ENCODE data around the gene CDK3.
"Not testable (repeated sequence)": the region's sequence is repeated elsewhere in the genome, so short reads cannot be mapped to it uniquely, and the experiment has no call there.

The CDK3 gene

DNA sequence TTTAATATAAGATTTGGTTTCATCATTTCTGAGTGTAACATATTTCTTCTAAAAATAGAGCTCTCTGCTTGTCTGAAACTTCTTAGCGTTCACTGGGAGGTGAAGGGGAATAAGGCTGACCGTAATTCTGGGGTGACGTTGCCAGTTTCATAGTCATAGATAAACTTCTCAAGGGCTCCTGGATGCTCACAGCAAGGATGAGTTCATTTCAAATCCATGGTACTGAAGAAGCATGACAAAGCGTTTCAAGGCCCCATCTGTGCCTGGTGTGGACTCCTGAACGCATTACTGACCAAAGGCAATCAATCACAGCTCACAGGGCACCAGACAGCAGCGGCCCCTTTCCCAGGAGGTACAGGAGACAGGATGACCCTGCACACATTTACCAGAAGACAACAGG, 38.5 kb downstream of the CDK3 start:
- no peak for DNase-seq (ENCODE audit: low read depth in 2 of 2)

DNA sequence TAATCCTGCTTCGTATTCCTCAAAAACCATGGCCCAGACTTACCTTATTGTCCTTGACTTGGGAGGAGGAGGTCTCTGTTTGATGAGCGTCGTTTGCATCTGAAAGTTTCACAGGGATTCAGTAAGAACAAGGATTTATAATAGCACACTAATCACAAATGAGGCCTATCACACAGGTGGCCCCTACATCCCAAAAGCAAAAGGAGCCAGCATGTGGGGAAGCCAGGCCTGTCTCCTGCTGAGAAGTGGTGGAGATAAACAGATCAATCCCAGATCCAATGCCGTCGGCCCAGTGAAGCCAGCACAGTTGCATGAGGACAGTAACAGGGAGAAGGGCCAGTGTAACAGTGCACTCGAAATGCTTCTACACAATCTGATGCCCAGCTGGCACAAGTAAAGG, 39.7 kb downstream of the CDK3 start:
- no peak for DNase-seq (ENCODE audit: low read depth in 2 of 2)

GRCh38 chr17:76042868-76043267, 42.2 kb downstream of the CDK3 start:
- not testable (repeated sequence) for DNase-seq (ENCODE audit: low read depth in 2 of 2)

DNA sequence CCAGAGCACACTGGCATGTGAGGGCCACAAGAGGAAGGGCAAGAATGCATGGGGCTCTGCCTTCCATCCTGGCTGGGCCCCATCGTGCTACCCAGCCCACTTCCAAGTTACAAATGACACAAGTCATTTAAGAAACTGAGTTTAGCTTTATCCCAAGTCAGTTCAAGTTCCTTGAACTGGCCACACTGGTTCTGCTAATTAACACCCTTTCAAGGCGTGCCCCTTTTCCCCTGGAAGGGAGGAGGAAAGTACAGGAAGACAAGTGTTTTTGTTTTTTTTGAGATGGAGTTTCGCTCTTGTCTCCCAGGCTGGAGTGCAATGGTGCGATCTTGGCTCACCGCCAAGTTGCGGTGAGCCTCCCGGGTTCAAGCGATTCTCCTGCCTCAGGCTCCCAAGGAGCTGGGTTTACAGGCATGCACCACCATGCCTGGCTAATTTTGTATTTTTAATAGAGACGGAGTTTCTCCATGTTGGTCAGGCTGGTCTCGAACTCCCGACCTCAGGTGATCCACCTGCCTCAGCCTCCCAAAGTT, 43.9 kb downstream of the CDK3 start:
- not testable (repeated sequence) for DNase-seq (ENCODE audit: low read depth in 2 of 2)

DNA sequence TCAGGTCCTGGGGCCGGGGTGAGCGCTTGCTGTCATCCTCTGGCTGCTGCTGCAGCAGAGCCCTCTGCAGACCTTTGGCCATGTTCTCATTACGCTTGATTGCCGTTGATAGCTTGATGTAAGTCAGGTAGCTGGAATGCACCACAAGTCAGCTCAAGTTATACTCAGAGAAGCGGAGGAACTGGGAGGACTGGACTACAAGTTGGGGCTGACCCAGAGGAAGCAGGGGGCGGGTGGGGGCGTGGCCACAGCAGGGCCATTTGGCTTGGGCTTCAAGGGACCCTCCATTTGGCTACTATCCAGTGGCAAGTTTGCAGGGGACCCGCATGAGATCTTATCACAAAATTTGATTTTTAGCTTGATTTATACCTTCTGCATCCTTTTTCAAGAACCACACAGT, 45.4 kb downstream of the CDK3 start:
- no peak for DNase-seq (ENCODE audit: low read depth in 2 of 2)

DNA sequence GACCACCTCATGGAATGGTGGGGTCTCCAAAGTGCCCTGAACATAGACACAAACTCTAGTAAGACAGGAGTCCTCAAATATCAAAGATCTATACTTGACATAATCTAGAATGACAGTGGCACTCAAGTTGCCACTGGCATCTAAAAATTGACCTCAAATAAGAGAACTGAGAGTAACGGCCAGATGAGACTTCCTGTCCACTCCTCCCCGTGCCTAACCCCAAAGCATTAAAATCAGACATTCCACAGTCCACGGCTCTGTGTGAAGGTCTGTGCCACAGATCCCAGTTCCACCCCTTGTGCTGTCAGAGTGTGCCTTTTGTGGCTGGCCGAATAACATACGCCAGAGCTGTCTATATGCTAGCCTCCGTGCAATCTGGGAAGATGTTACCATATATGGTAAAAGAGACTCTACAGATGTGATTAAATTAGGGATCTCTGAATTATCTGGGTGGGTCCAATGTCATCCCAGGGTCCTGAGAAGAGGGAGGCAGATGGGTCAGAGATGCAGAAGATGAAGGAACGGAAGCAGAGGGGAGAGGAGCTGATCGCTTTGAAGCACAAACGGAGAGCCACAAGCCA, 47.5 kb downstream of the CDK3 start:
- no peak for DNase-seq (ENCODE audit: low read depth in 2 of 2)

DNA sequence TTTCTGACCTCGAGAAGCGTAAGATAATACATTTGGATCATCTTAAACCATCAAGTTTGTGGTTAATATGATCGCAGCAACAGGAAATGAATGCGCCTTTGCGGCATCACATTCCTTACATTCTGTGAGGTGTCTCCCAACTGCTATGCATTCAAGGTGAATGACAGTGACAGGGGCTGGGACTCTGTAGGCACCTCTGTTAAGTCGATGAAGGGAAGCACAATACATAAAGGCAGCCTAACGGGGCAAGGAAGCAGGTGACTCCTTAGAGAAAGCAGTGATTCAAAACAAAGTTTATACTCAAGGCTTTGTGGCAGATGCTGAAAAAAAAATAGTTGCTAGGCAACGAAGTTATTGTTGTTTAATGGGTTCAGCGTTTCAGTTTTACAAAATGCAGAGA, 48.1 kb downstream of the CDK3 start:
- DNase-seq (ENCODE audit: low read depth in 2 of 2), result no peak

GRCh38 chr17:76049239-76049638, 48.6 kb downstream of the CDK3 start:
- DNase-seq (ENCODE audit: low read depth in 2 of 2), result no peak

- no peak for DNase-seq (ENCODE audit: low read depth in 2 of 2)
Observed at GRCh38 chr17:76049836-76050537, 49.3 kb downstream of the CDK3 start.

DNA sequence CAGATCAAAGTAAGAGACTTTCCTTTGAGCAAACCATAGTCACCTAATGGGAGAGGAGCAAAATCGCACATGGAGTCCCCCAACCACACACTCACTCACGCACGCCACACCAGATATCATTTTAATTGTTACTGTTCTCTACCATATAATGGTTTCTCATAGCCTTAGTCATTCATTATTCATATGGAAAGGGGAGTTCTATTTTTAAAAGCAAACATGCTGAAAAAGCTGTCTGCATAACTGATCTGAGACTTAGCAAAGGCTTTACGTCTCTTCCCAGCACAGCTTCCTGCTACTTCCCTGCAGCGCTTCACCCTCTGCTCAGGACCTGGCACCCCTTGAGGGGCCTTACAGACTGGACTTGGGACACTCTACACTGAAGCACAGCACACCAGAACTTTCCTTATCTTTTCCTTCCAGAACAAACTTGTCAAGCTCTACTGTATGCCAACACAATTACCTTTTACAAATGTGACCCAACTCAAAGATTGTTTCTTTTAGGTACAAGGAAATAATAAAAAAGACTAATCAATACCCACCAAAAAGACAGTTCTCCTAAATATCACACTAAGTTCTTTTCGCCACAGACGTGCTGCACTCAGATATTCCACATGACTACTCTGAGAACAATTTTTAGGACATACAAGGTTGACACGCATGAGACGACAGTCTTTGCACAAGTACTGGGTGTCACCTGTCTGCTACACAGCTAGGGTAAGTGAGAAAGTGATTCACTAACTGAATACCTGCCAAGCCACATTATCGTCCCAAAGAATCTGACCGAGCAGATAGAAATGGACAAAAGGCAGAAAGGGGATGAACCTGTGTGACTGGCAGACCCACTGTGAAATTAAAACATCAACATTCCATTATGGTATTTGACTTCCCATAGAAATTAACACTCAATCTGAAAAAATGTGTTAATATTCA, 50.1 kb downstream of the CDK3 start:
- DNase-seq (ENCODE audit: low read depth in 2 of 2), result no peak

GRCh38 chr17:76051561-76051960, 50.9 kb downstream of the CDK3 start:
- no peak for DNase-seq (ENCODE audit: low read depth in 2 of 2)

- DNase-seq (ENCODE audit: low read depth in 2 of 2), result no peak
Observed at GRCh38 chr17:76053246-76054111, 52.8 kb downstream of the CDK3 start.

DNA sequence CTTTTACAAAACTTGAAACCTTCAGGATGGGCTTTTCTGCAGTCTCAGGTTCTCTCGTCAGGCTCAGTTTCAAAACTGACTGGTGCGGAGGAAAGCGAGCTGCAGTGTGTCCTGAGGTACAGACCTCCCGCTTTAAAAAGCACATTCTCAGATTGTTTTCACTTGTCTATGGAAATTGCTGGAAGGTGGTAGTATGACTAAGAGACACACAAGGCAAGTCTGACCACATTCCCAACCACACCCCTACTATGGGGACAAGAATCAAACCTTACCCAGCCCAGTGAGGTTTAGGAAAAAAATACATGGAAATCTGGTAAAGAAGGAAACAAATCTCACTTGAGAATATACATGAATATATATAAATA, 53.4 kb downstream of the CDK3 start:
- no peak for DNase-seq (ENCODE audit: low read depth in 2 of 2)

Data from stimulated activated CD8-positive, alpha-beta memory T cell treated with anti-CD3 and anti-CD28 coated beads, Interleukin-2, amount 100 ng/mL, for 1 hour (primary cell).